Spleen (tissue), 11 donors: ENCODE measurements around the gene KRT85. TPM values are rescaled to one million over a fixed set of nuclear protein-coding genes. Genes with fewer than 3 reads are reported as not detected.
A peak's percentile ranks its signal among the peaks of the same experiment; 100 is the strongest.

ENCODE experiments used
- DNase-seq: peaks from one replicate; pipeline ENCODE4 v3.0.0-alpha.2; 2020
- H3K27ac ChIP-seq, 8 donors: fragments of 200-600 bp; sonication (generic) in 7 of 8; 1 replicate in 4 of 8; 2 replicates in 4 of 8; pipeline versions ENCODE4 v1.5.0 to v1.8.0; 2016 to 2021; ENCODE audit warnings: inconsistent platforms in 4 of 8, mild to moderate bottlenecking in 4 of 8, moderate library complexity in 1 of 8
- H3K27me3 ChIP-seq, 7 donors: fragments of 200-600 bp; sonication (generic) in 6 of 7; replicated peaks in 1 of 7; 1 replicate in 4 of 7; 2 replicates in 3 of 7; pipeline versions ENCODE4 v1.5.0 to v1.8.0; 2016 to 2021; ENCODE audit warnings: inconsistent platforms in 3 of 7, mild to moderate bottlenecking in 1 of 7
- H3K36me3 ChIP-seq, 6 donors: fragments of 200-600 bp; sonication (generic) in 5 of 6; 1 replicate in 4 of 6; 2 replicates in 2 of 6; pipeline versions ENCODE4 v1.5.0 to v1.8.0; 2016 to 2021; ENCODE audit warnings: inconsistent platforms in 2 of 6
- H3K4me1 ChIP-seq, 6 donors: fragments of 200-600 bp; sonication (generic) in 5 of 6; 1 replicate in 3 of 6; 2 replicates in 3 of 6; pipeline versions ENCODE4 v1.5.0 to v1.8.0; 2016 to 2021; ENCODE audit warnings: inconsistent platforms in 3 of 6
- H3K4me3 ChIP-seq, 8 donors: fragments of 200-600 bp; sonication (generic) in 7 of 8; 1 replicate in 4 of 8; 2 replicates in 4 of 8; pipeline versions ENCODE4 v1.5.0 to v1.8.0; 2016 to 2021; ENCODE audit warnings: inconsistent platforms in 4 of 8, mild to moderate bottlenecking in 4 of 8, moderate library complexity in 2 of 8
- H3K9me3 ChIP-seq, 8 donors: fragments of 200-600 bp; sonication (generic) in 7 of 8; 1 replicate in 4 of 8; 2 replicates in 4 of 8; pipeline versions ENCODE4 v1.5.0 to v1.8.0; 2016 to 2021; ENCODE audit warnings: inconsistent platforms in 4 of 8
- CTCF ChIP-seq, 11 experiments: fragments of 200-600 bp in 7 of 11; fragments of 450-650 bp in 4 of 11; sonication (generic) in 4 of 11; IDR thresholded peaks in 8 of 11; conservative IDR thresholded peaks in 3 of 11; 1 replicate in 7 of 11; 2 replicates in 4 of 11; pipeline versions ENCODE4 v1.4.0 to v1.8.0; 2016 to 2021; ENCODE audit warnings: antibody characterized with exemption in 11 of 11, inconsistent platforms in 4 of 11, mild to moderate bottlenecking in 1 of 11
- POLR2A ChIP-seq, 3 donors: fragments of 450-650 bp; IDR thresholded peaks; one replicate each; pipeline ENCODE4 v1.5.1; 2017; ENCODE audit warnings: antibody characterized with exemption in 3 of 3, mild to moderate bottlenecking in 1 of 3
- POLR2AphosphoS5 ChIP-seq, 3 donors: sonication (generic); formaldehyde crosslinking; IDR thresholded peaks; one replicate each; pipeline ENCODE4 v1.5.1; 2017; ENCODE audit warnings: antibody characterized with exemption in 3 of 3
- WGBS, 5 donors: extraction: QIAGEN DNeasy Blood & Tissue Kit in 3 of 5; methylation state at CpG; one replicate each; pipeline versions ENCODE4 v1.1.5 to v1.1.7; 2013 to 2018; 5-methylcytosine and 5-hydroxymethylcytosine counted together
- intact Hi-C: fragments of 100-400 bp; cut with DNase I; formaldehyde crosslinking; loops from one replicate; pipeline ENCODE4 v1.15.0; 2023; ENCODE audit warnings: low total_unique reads
- polyA plus RNA-seq, 3 donors: library from polyadenylated mRNA; stranded (reverse); fragments of 200-250 nt; gene quantifications; one replicate each; pipeline ENCODE4 v1.2.1, GENCODE V29; 2013
- total RNA-seq, 7 donors: library from RNA; depleted of rRNA in 3 of 7; stranded (reverse); fragments of >200 nt in 3 of 7; fragmentation: NEBNext Ultra II Directional in 4 of 7; extraction: Animal tissue kit (Norgen Biotek cat#: 25700) in 4 of 7; gene quantifications; one replicate each; pipeline versions ENCODE4 v1.1.0 to v1.2.1, GENCODE V29; 2016 to 2021
- donor health status: healthy with polysubstance abuse.
- donor health status: DM: no; HTN: no; CAD: no; lungs with moderate emphysema.
- donor health status: DM: no; HTN: no; CAD: no.
- donor health status: Bipolar disorder and iron deficiency.
- donor health status: healthy.
- donor health status: DM: no; HTN: no; CAD: no.
- donor health status: DM: yes; HTN: yes; CAD: no.

KRT85 gene
- total and polyA plus RNA-seq, 10 donors, result 0.52 TPM; not detected in 9

- H3K4me1 ChIP-seq, result peaks cover 0 to 7% (median 0%) of the 10 kb centered on the region in 6 donors
- no peak overlapping the region for H3K4me3 ChIP-seq
- 72 to 88% (median 75%) methylated on average over 3 to 5 of the region's 5 CpGs for WGBS, 5 donors
- no peak overlapping the region for H3K27ac ChIP-seq
- no peak for DNase-seq
- no peaks in the 10 kb centered on the region for H3K36me3 ChIP-seq
- TF ChIP-seq CTCF (IDR thresholded peaks at IDR 0.05 in 8 of 11, conservative IDR thresholded peaks at IDR 0.05 in 3 of 11) (no peak), POLR2A (IDR thresholded peaks at IDR 0.05) (no peak), POLR2AphosphoS5 (IDR thresholded peaks at IDR 0.05) (no peak)
- intact Hi-C loops, result no loop called here
- no peaks in the 10 kb centered on the region for H3K9me3 ChIP-seq
- peaks cover 0 to 12% (median 0%) of the 10 kb centered on the region in 7 donors for H3K27me3 ChIP-seq
These were observed 40.6 kb upstream of the KRT85 start for GRCh38 chr12:52407918-52408317.

GRCh38 chr12:52405922-52406385, 38.7 kb upstream of the KRT85 start, which contains the start of gene KRT82:
TSS of gene KRT82 (minus strand) at chr12:52406335. CDS start at chr12:52406277, 58 bp downstream.
- intact Hi-C loops, result no loop called here
- H3K36me3 ChIP-seq, result no peaks in the 10 kb centered on the region
- peak; percentile 72 for DNase-seq
- TF ChIP-seq POLR2AphosphoS5 (IDR thresholded peaks at IDR 0.05) (no peak), CTCF (IDR thresholded peaks at IDR 0.05 in 8 of 11, conservative IDR thresholded peaks at IDR 0.05 in 3 of 11) (no peak), POLR2A (IDR thresholded peaks at IDR 0.05) (no peak)
- H3K27ac ChIP-seq, result no peak within 1 kb of the TSS
- H3K9me3 ChIP-seq, result no peaks in the 10 kb centered on the region
- 77 to 94% (median 89%) methylated on average over 10 to 14 of the region's 14 CpGs for WGBS, 5 donors
- H3K27me3 ChIP-seq, result peaks cover 0 to 12% (median 0%) of the 10 kb centered on the region in 7 donors
- H3K4me1 ChIP-seq, result peaks cover 0 to under 1% (median 0%) of the 10 kb centered on the region in 6 donors
- no peak within 1 kb of the TSS for H3K4me3 ChIP-seq

- no peaks in the 10 kb centered on the region for H3K9me3 ChIP-seq
- peaks cover 0 to 18% (median 0%) of the 10 kb centered on the region in 7 donors for H3K27me3 ChIP-seq
- DNase-seq, result no peak
- intact Hi-C loops, result no loop called here
- TF ChIP-seq CTCF (IDR thresholded peaks at IDR 0.05 in 8 of 11, conservative IDR thresholded peaks at IDR 0.05 in 3 of 11) (no peak), POLR2AphosphoS5 (IDR thresholded peaks at IDR 0.05) (no peak), POLR2A (IDR thresholded peaks at IDR 0.05) (no peak)
- H3K4me1 ChIP-seq, result no peaks in the 10 kb centered on the region
- H3K36me3 ChIP-seq, result no peaks in the 10 kb centered on the region
- H3K4me3 ChIP-seq, result no peak overlapping the region
- 77 to 88% (median 81%) methylated on average over 3 of the region's 3 CpGs for WGBS, 5 donors
- H3K27ac ChIP-seq, result no peak overlapping the region
These were observed 37.7 kb upstream of the KRT85 start for GRCh38 chr12:52404951-52405350.

GRCh38 chr12:52403561-52403960, 36.3 kb upstream of the KRT85 start:
- intact Hi-C loops, result no loop called here
- 89 to 94% (median 92%) methylated on average over 9 of the region's 9 CpGs for WGBS, 5 donors
- Histone ChIP-seq H3K36me3 (no peaks in the 10 kb centered on the region), H3K9me3 (no peaks in the 10 kb centered on the region), H3K27ac (no peak overlapping the region), H3K4me3 (no peak overlapping the region), H3K4me1 (no peaks in the 10 kb centered on the region), H3K27me3 (peaks cover 0 to 31% (median 0%) of the 10 kb centered on the region in 7 donors)
- DNase-seq, result peak; percentile 67
- no peak for TF ChIP-seq CTCF (IDR thresholded peaks at IDR 0.05 in 8 of 11, conservative IDR thresholded peaks at IDR 0.05 in 3 of 11)
- TF ChIP-seq POLR2A (IDR thresholded peaks at IDR 0.05), result no peak
- TF ChIP-seq POLR2AphosphoS5 (IDR thresholded peaks at IDR 0.05), result no peak
